Neural cell (in vitro differentiated cells): ENCODE measurements around the gene PLCB1. TPM values are rescaled to one million over a fixed set of nuclear protein-coding genes. Genes with fewer than 3 reads are reported as not detected.

Source experiments
- H2AFZ ChIP-seq: fragments of 200-600, 300-800 bp; sonication (generic), shearing (Covaris generic); 2 replicates; pipeline ENCODE4 v1.6.0; 2014; ENCODE audit warnings: low read depth, mild to moderate bottlenecking, antibody characterized with exemption, low read length, moderate library complexity
- H3F3A ChIP-seq: fragments of 200-600 bp; shearing (Covaris generic); 2 replicates; pipeline ENCODE4 v1.6.1; 2016; ENCODE audit warnings: mild to moderate bottlenecking, moderate library complexity, mixed read lengths, antibody characterized with exemption, low read length; ENCODE audit not compliant: insufficient read depth, poor library complexity, severe bottlenecking
- H3K27ac ChIP-seq: fragments of 200-600, 300-800 bp; sonication (generic), shearing (Covaris generic); 2 replicates; pipeline ENCODE4 v1.5.1; 2014; ENCODE audit warnings: mild to moderate bottlenecking, low read length, moderate library complexity
- H3K27me3 ChIP-seq: fragments of 300-800, 200-600 bp; sonication (generic), shearing (Covaris generic); 2 replicates; pipeline ENCODE4 v1.6.0; 2014; ENCODE audit warnings: mild to moderate bottlenecking, low read depth, low read length, moderate library complexity; ENCODE audit not compliant: insufficient read depth
- H3K36me3 ChIP-seq: fragments of 300-800, 200-600 bp; sonication (generic), shearing (Covaris generic); 2 replicates; pipeline ENCODE4 v1.5.1; 2014; ENCODE audit warnings: mild to moderate bottlenecking, antibody characterized with exemption, low read length, moderate library complexity; ENCODE audit not compliant: insufficient read depth
- H3K4me2 ChIP-seq: fragments of 300-800, 200-600 bp; sonication (generic), shearing (Covaris generic); 2 replicates; pipeline ENCODE4 v1.6.0; 2014; ENCODE audit warnings: mild to moderate bottlenecking, low read length
- H3K4me3 ChIP-seq: fragments of 300-800, 200-600 bp; sonication (generic), shearing (Covaris generic); 2 replicates; pipeline ENCODE4 v1.5.1; 2014; ENCODE audit warnings: mild to moderate bottlenecking, low read length, moderate library complexity
- H3K79me2 ChIP-seq: fragments of 200-600 bp; shearing (Covaris generic); replicated peaks from 2 replicates; pipeline ENCODE4 v1.6.0; 2014; ENCODE audit warnings: mild to moderate bottlenecking, low read length, moderate library complexity; ENCODE audit not compliant: insufficient read depth
- H3K9ac ChIP-seq: fragments of 300-800, 200-600 bp; sonication (generic), shearing (Covaris generic); 2 replicates; pipeline ENCODE4 v1.6.1; 2016; ENCODE audit warnings: mild to moderate bottlenecking, low read length, mixed read lengths
- H3K9me2 ChIP-seq: fragments of 200-600 bp; shearing (Covaris generic); 2 replicates; pipeline ENCODE4 v1.6.1; 2016; ENCODE audit warnings: mild to moderate bottlenecking, low read length, mixed read lengths; ENCODE audit not compliant: insufficient read depth
- H3K9me3 ChIP-seq: fragments of 200-600, 300-800 bp; sonication (generic), shearing (Covaris generic); 2 replicates; pipeline ENCODE4 v1.6.1; 2016; ENCODE audit warnings: mild to moderate bottlenecking, mixed run types, low read length, moderate library complexity, mixed read lengths
- H4K20me1 ChIP-seq: fragments of 200-600 bp; shearing (Covaris generic); 2 replicates; pipeline ENCODE4 v1.6.1; 2016; ENCODE audit warnings: mild to moderate bottlenecking, mixed run types; ENCODE audit not compliant: insufficient read depth
- EP300 ChIP-seq: fragments of 450-650 bp; conservative IDR thresholded peaks from 2 replicates; pipeline ENCODE4 v1.6.1; 2014; ENCODE audit warnings: antibody characterized with exemption, mild to moderate bottlenecking, moderate library complexity; ENCODE audit not compliant: poor library complexity, severe bottlenecking
- EZH2 ChIP-seq: fragments of 200-600, 300-800 bp; shearing (Covaris generic), sonication (generic); IDR thresholded peaks from 2 replicates; pipeline ENCODE4 v1.6.1; 2014; ENCODE audit warnings: antibody characterized with exemption, low read length, borderline replicate concordance, mild to moderate bottlenecking; ENCODE audit not compliant: insufficient read depth, poor library complexity, severe bottlenecking
- MXI1 ChIP-seq: fragments of 450-650 bp; conservative IDR thresholded peaks from 2 replicates; pipeline ENCODE4 v1.6.1; 2014; ENCODE audit warnings: antibody characterized with exemption, mild to moderate bottlenecking; ENCODE audit not compliant: poor library complexity, severe bottlenecking
- POLR2AphosphoS5 ChIP-seq: IDR thresholded peaks from 2 replicates; pipeline ENCODE4 v1.6.1; 2012
- RAD21 ChIP-seq: fragments of 450-650 bp; conservative IDR thresholded peaks from 2 replicates; pipeline ENCODE4 v1.6.1; 2014; ENCODE audit warnings: antibody characterized with exemption, mild to moderate bottlenecking, moderate library complexity
- REST ChIP-seq: IDR thresholded peaks from 2 replicates; pipeline ENCODE4 v1.6.1; 2012; ENCODE audit warnings: borderline replicate concordance
- SMC3 ChIP-seq: fragments of 450-650 bp; conservative IDR thresholded peaks from 2 replicates; pipeline ENCODE4 v1.6.1; 2014; ENCODE audit warnings: antibody characterized with exemption, mild to moderate bottlenecking, moderate library complexity; ENCODE audit not compliant: poor library complexity
- TAF1 ChIP-seq: IDR thresholded peaks from 2 replicates; pipeline ENCODE4 v1.6.1; 2012; ENCODE audit warnings: low read depth
- polyA plus RNA-seq: library from polyadenylated mRNA; depleted of rRNA; stranded (reverse); fragments of >200 nt; gene quantifications from 2 replicates; pipeline ENCODE4 v1.2.3, GENCODE V29; 2014
- TF ChIP-seq, protein P1 (sequence below): fragments of 450-650 bp; IDR thresholded peaks from 2 replicates; pipeline ENCODE4 v1.5.1; 2014; ENCODE audit warnings: antibody characterized with exemption, mild to moderate bottlenecking, moderate library complexity; ENCODE audit not compliant: poor library complexity, severe bottlenecking

The PLCB1 gene
- polyA plus RNA-seq, 1 donor from 2014 or later, result 11.4 TPM

DNA sequence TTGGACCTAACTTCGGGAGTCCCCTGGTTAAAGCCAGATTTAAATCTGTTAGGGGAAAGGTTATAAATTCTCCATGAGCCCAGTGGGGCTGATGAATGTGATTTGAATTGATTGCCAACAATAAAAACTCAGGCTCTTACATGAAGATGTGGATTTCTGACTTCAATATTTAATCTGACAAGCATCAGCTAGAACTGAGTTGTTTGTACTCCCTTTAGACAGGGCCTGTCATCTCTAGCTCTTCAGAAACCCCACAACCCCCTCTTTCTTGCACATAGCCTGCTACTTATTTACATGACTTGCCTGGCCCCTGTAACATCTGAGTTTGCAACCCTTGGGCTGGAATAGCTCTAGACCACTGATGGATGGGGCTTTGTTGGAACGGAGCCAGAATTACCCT is 745.2 kb downstream of the PLCB1 start:
- no peaks in the 10 kb centered on the region for H3K36me3 ChIP-seq
- no peak overlapping the region for H3K4me3 ChIP-seq
- no peaks in the 10 kb centered on the region for H3F3A ChIP-seq
- no peaks in the 10 kb centered on the region for H3K9me3 ChIP-seq
- H3K27me3 ChIP-seq, result no peaks in the 10 kb centered on the region
- no peak overlapping the region for H3K4me2 ChIP-seq
- TF ChIP-seq TAF1 (no peak), EP300 (peak; percentile 56), POLR2AphosphoS5 (peak; percentile 52), SMC3 (no peak), RAD21 (no peak)
- no peaks in the 10 kb centered on the region for H3K9me2 ChIP-seq
- H3K79me2 ChIP-seq, result no peaks in the 10 kb centered on the region
- no peak overlapping the region for H3K9ac ChIP-seq
- no peak overlapping the region for H3K27ac ChIP-seq
- H4K20me1 ChIP-seq, result no peaks in the 10 kb centered on the region
- no peak overlapping the region for H2AFZ ChIP-seq

- Histone ChIP-seq H3K27me3 (no peaks in the 10 kb centered on the region), H3K79me2 (no peaks in the 10 kb centered on the region), H3F3A (no peaks in the 10 kb centered on the region), H3K4me3 (no peak overlapping the region), H3K9ac (no peak overlapping the region), H3K27ac (no peak overlapping the region), H3K9me3 (no peaks in the 10 kb centered on the region), H3K4me2 (no peak overlapping the region), H3K9me2 (no peaks in the 10 kb centered on the region), H2AFZ (no peak overlapping the region), H3K36me3 (no peaks in the 10 kb centered on the region), H4K20me1 (no peaks in the 10 kb centered on the region)
- TF ChIP-seq MXI1 (no peak), EZH2 (no peak), TAF1 (no peak), EP300 (no peak), POLR2AphosphoS5 (no peak), SMC3 (no peak), RAD21 (no peak), REST (no peak)
- TF ChIP-seq, protein P1, sequence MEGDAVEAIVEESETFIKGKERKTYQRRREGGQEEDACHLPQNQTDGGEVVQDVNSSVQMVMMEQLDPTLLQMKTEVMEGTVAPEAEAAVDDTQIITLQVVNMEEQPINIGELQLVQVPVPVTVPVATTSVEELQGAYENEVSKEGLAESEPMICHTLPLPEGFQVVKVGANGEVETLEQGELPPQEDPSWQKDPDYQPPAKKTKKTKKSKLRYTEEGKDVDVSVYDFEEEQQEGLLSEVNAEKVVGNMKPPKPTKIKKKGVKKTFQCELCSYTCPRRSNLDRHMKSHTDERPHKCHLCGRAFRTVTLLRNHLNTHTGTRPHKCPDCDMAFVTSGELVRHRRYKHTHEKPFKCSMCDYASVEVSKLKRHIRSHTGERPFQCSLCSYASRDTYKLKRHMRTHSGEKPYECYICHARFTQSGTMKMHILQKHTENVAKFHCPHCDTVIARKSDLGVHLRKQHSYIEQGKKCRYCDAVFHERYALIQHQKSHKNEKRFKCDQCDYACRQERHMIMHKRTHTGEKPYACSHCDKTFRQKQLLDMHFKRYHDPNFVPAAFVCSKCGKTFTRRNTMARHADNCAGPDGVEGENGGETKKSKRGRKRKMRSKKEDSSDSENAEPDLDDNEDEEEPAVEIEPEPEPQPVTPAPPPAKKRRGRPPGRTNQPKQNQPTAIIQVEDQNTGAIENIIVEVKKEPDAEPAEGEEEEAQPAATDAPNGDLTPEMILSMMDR, result no peak
Measured at GRCh38 chr20:8879669-8880068, 747.6 kb downstream of the PLCB1 start.
